Esophagus squamous epithelium (tissue), 4 donors: Measurements from ENCODE around the gene KCNH1.

Experiments used
- CTCF ChIP-seq, 6 experiments: fragments of 450-650 bp in 4 of 6; fragments of 200-600 bp in 2 of 6; sonication (generic) in 2 of 6; IDR thresholded peaks; one replicate each; pipeline ENCODE4 v1.5.1; 2016 to 2019; ENCODE audit warnings: antibody characterized with exemption in 6 of 6, mild to moderate bottlenecking in 4 of 6, moderate library complexity in 4 of 6
- POLR2A ChIP-seq, 4 donors: fragments of 450-650 bp; IDR thresholded peaks; one replicate each; pipeline ENCODE4 v1.6.1; 2017; ENCODE audit warnings: antibody characterized with exemption in 4 of 4, mild to moderate bottlenecking in 4 of 4, moderate library complexity in 3 of 4

GRCh38 chr1:210688512-210689234 is 445.3 kb downstream of the KCNH1 start:
- TF ChIP-seq CTCF (IDR thresholded peaks at IDR 0.05) = no peak
- TF ChIP-seq POLR2A (IDR thresholded peaks at IDR 0.05) = no peak
